Right lobe of liver (tissue), 4 donors: Measurements from ENCODE around the gene CHST8.

Experiments used
- POLR2A ChIP-seq: fragments of 450-650 bp; IDR thresholded peaks from one replicate; pipeline ENCODE4 v1.6.1; 2017; ENCODE audit warnings: antibody characterized with exemption, mild to moderate bottlenecking
- TF ChIP-seq, protein P1 (sequence below), 4 donors: fragments of 200-600 bp in 3 of 4; fragments of 450-650 bp in 1 of 4; IDR thresholded peaks; one replicate each; pipeline versions ENCODE4 v1.5.1 to v1.8.0; 2016 to 2022; ENCODE audit warnings: antibody characterized with exemption in 4 of 4, mild to moderate bottlenecking in 2 of 4
- donor health status: DM: no; HTN: no; CAD: no.
- donor health status: DM: no; HTN: no; CAD: no.
- donor health status: DM: no; HTN: yes; CAD: no.

DNA sequence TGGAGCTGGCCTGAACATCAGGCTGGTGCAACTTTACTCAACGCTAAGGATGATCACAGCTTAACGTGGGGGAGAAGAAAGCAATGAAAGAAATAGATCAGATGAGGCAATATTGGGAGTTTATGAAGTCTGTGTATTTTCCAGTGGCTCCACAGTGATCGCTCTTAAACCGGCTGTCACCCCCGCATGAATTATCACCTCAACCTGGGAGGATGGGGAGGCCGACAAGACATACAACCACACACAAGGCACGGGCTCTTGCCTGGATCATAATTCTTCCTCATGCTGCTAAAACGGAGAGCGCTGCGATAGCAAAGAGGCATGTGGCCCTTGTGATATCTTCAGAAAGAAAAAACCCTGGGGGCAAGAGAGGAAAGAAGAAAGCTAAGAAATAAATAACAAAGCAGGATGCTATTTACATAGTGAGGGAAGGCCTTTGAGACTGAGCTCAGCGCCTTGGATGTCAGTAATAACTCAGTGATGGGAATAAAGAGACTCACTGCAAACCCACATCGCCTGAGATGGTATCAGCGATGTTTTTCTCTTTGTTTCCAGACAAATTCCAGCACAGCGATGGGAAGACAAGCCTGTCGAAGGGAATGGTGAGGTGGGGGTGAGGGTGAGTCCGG, 19.1 kb upstream of the CHST8 start:
- TF ChIP-seq, protein P1, sequence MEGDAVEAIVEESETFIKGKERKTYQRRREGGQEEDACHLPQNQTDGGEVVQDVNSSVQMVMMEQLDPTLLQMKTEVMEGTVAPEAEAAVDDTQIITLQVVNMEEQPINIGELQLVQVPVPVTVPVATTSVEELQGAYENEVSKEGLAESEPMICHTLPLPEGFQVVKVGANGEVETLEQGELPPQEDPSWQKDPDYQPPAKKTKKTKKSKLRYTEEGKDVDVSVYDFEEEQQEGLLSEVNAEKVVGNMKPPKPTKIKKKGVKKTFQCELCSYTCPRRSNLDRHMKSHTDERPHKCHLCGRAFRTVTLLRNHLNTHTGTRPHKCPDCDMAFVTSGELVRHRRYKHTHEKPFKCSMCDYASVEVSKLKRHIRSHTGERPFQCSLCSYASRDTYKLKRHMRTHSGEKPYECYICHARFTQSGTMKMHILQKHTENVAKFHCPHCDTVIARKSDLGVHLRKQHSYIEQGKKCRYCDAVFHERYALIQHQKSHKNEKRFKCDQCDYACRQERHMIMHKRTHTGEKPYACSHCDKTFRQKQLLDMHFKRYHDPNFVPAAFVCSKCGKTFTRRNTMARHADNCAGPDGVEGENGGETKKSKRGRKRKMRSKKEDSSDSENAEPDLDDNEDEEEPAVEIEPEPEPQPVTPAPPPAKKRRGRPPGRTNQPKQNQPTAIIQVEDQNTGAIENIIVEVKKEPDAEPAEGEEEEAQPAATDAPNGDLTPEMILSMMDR (IDR thresholded peaks at IDR 0.05) = no peak
- TF ChIP-seq POLR2A = no peak
